Measurements from ENCODE around the gene HAUS6. TPM values are rescaled to one million over a fixed set of nuclear protein-coding genes. Genes with fewer than 3 reads are reported as not detected.
A peak's percentile ranks its signal among the peaks of the same experiment; 100 is the strongest.
"Not testable (repeated sequence)": the region's sequence is repeated elsewhere in the genome, so short reads cannot be mapped to it uniquely, and the experiment has no call there.

The HAUS6 gene
- total and polyA plus RNA-seq, 2 of the 4 experiments (the other 2 are of a cell fraction) = 5.8 to 13.3 TPM

GRCh38 chr9:19113964-19114679 is 11.4 kb upstream of the HAUS6 start:
- Histone ChIP-seq H2BK15ac (ENCODE audit: low read depth, low read length) (no peak overlapping the region), H2BK120ac (ENCODE audit: low read depth, low read length) (no peak overlapping the region), H2AK5ac (ENCODE audit: low read depth, low read length) (no peak overlapping the region), H2AK9ac (replicated peaks; ENCODE audit: low read depth, low read length, poor library complexity) (no peak overlapping the region), H2AFZ (replicated peaks; ENCODE audit: low read length, poor library complexity) (no peak overlapping the region), H3K4ac (ENCODE audit: low read depth, low read length) (no peak overlapping the region), H4K5ac (ENCODE audit: low read depth, low read length) (no peak overlapping the region), H4K8ac (ENCODE audit: low read depth in 2 of 2, low read length in 2 of 2) (no peak overlapping the region), H3K9me1 (ENCODE audit: insufficient read depth, low read length) (peaks cover 7% of the 10 kb centered on the region), H3K4me3 (ENCODE audit: insufficient read depth, low read depth, low read length) (no peak overlapping the region), H3K9me3 (ENCODE audit: control insufficient read depth, insufficient read depth, low read length) (no peaks in the 10 kb centered on the region), H4K20me1 (ENCODE audit: insufficient read depth, low read length) (no peaks in the 10 kb centered on the region), H3K79me1 (ENCODE audit: low read depth in 1 of 2, low read length in 2 of 2) (peaks cover 19 to 52% of the 10 kb centered on the region in 2 experiments), H3K18ac (ENCODE audit: low read depth, low read length) (no peak overlapping the region), H3K27me3 (ENCODE audit: control insufficient read depth, insufficient read depth, low read length) (no peaks in the 10 kb centered on the region), H3K56ac (ENCODE audit: extremely low read depth, insufficient read depth, low read length) (no peak overlapping the region), H3K14ac (replicated peaks; ENCODE audit: low read depth, low read length) (no peak overlapping the region), H2BK20ac (ENCODE audit: low read depth, low read length) (no peak overlapping the region), H3K36me3 (ENCODE audit: control insufficient read depth, insufficient read depth, low read length) (peaks cover 28% of the 10 kb centered on the region), H3K4me1 (ENCODE audit: control insufficient read depth, insufficient read depth, low read length) (peaks cover 4% of the 10 kb centered on the region; the same call in 1 of the 2 replicates), H3K4me2 (ENCODE audit: low read depth, low read length) (no peak overlapping the region), H3K9ac (ENCODE audit: low read depth, low read length) (no peak overlapping the region), H3K27ac (ENCODE audit: insufficient read depth, low read length) (no peak overlapping the region), H3K23ac (ENCODE audit: low read depth, low read length) (no peak overlapping the region), H2BK5ac (ENCODE audit: low read depth, low read length, poor library complexity, severe bottlenecking) (peak overlapping the region; percentile 55), H4K91ac (ENCODE audit: insufficient read depth, low read depth, low read length) (no peak overlapping the region)
- TF ChIP-seq BHLHE40 (IDR thresholded peaks at IDR 0.05; ENCODE audit: low read depth, low read length) = no peak
- dilution Hi-C loops (cut with HindIII; ENCODE audit: low sequenced_read_pairs, unreplicated experiment) = no loop called here
- intact Hi-C loops (cut with micrococcal nuclease) = no loop called here
- 95% methylated on average over 3 of the region's 12 CpGs; no CpG with 5 or more reads in 1 of the 2 experiments for WGBS, 2 experiments (ENCODE audit: extremely low coverage in 2 of 2, insufficient read length in 1 of 2)
- no TSS peak for BruUV-seq (replicated peaks)
- ChIA-PET CTCF (interaction anchor here (0.6 kb wide), 1 partner anchor 1888 kb away, joined by 3 read pairs; no protein-coding TSS in a partner anchor), POLR2A (ENCODE audit: unreplicated experiment) (no interaction called here)
- in situ Hi-C loops (cut with MboI; ENCODE audit: low sequenced_read_pairs) = no loop called here
- DNase-seq (no peak), ATAC-seq (ENCODE audit: low read depth) (no peak)

- H3K9me3 ChIP-seq (ENCODE audit: control insufficient read depth, insufficient read depth, low read length); H2AFZ ChIP-seq (replicated peaks; ENCODE audit: low read length, poor library complexity); H2BK120ac ChIP-seq (ENCODE audit: low read depth, low read length); H2BK15ac ChIP-seq (ENCODE audit: low read depth, low read length); H3K56ac ChIP-seq (ENCODE audit: extremely low read depth, insufficient read depth, low read length); intact Hi-C loops (cut with micrococcal nuclease); H4K8ac ChIP-seq (ENCODE audit: low read depth in 2 of 2, low read length in 2 of 2); H3K18ac ChIP-seq (ENCODE audit: low read depth, low read length); H3K27me3 ChIP-seq (ENCODE audit: control insufficient read depth, insufficient read depth, low read length); H3K23ac ChIP-seq (ENCODE audit: low read depth, low read length); H3K4me2 ChIP-seq (ENCODE audit: low read depth, low read length); H2AK5ac ChIP-seq (ENCODE audit: low read depth, low read length); H3K14ac ChIP-seq (replicated peaks; ENCODE audit: low read depth, low read length); H3K4ac ChIP-seq (ENCODE audit: low read depth, low read length); H3K9ac ChIP-seq (ENCODE audit: low read depth, low read length); dilution Hi-C loops (cut with HindIII; ENCODE audit: low sequenced_read_pairs, unreplicated experiment); H3K4me3 ChIP-seq (ENCODE audit: insufficient read depth, low read depth, low read length); H4K91ac ChIP-seq (ENCODE audit: insufficient read depth, low read depth, low read length); H2AK9ac ChIP-seq (replicated peaks; ENCODE audit: low read depth, low read length, poor library complexity); BruUV-seq (replicated peaks); H4K20me1 ChIP-seq (ENCODE audit: insufficient read depth, low read length); H3K9me1 ChIP-seq (ENCODE audit: insufficient read depth, low read length); DNase-seq; ATAC-seq (ENCODE audit: low read depth); in situ Hi-C loops (cut with MboI; ENCODE audit: low sequenced_read_pairs); H4K5ac ChIP-seq (ENCODE audit: low read depth, low read length); H2BK20ac ChIP-seq (ENCODE audit: low read depth, low read length); H3K4me1 ChIP-seq (ENCODE audit: control insufficient read depth, insufficient read depth, low read length); H2BK5ac ChIP-seq (ENCODE audit: low read depth, low read length, poor library complexity, severe bottlenecking); H3K27ac ChIP-seq (ENCODE audit: insufficient read depth, low read length): not testable (repeated sequence)
- peaks cover 20% of the 10 kb centered on the region for H3K36me3 ChIP-seq (ENCODE audit: control insufficient read depth, insufficient read depth, low read length)
- H3K79me1 ChIP-seq (ENCODE audit: low read depth in 1 of 2, low read length in 2 of 2) = peaks cover 13 to 46% of the 10 kb centered on the region in 2 experiments
- POLR2A ChIA-PET (ENCODE audit: unreplicated experiment) = interaction anchor here (0.7 kb wide), 1 partner anchor 1666 kb away, joined by 10 read pairs; no protein-coding TSS in a partner anchor
- CTCF ChIA-PET = interaction anchor here (0.9 to 1.1 kb wide), 2 partner anchors 9 to 27 kb away, joined by 3 to 6 read pairs; no protein-coding TSS in a partner anchor
- no CpG with 5 or more reads among the region's 7 CpGs for WGBS, 2 experiments (ENCODE audit: extremely low coverage in 2 of 2, insufficient read length in 1 of 2)
These were observed 10.4 kb upstream of the HAUS6 start for GRCh38 chr9:19113064-19113611.

Measured in IMR-90 (cell line).